Measurements from ENCODE around the gene RAN.

DNA sequence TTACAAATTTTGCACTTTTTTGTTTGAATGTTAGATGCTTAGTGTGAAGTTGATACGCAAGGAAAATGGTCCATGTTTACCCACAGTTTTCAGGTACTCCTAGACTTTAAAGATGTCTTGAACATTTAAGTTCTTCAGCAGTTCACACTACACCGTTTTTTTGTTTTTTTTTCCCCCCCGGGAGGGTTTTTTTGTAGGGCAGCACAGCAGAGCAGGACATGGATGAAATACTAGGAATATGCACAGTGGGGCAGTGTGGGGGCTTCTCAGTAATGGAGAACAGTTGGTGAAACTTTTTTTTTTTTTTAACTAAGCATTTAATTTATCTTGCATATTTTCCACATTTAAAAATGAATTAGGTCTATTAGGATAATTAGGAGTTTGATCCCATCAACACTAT, 4.9 kb downstream of the RAN start:
- TF ChIP-seq EZH2phosphoT487 (IDR thresholded peaks at IDR 0.05; ENCODE audit: low read length) = no peak
- TF ChIP-seq CTCF (IDR thresholded peaks at IDR 0.05; ENCODE audit: low read length) = no peak
- no peak for TF ChIP-seq EZH2 (optimal IDR thresholded peaks at IDR 0.05; ENCODE audit: low read depth, low read length)
